Heart left ventricle (tissue), 16 donors: ENCODE results near the gene CENPN. TPM values are rescaled to one million over a fixed set of nuclear protein-coding genes. Genes with fewer than 3 reads are reported as not detected.
A peak's percentile ranks its signal among the peaks of the same experiment; 100 is the strongest.

ENCODE experiments used
- ATAC-seq, 4 donors: fragments of 200-7000 bp; cut with Tn5 transposase; one replicate each; pipeline ENCODE4 v1.9.1; 2020 to 2022; ENCODE audit warnings: moderate library complexity in 4 of 4, mild to moderate bottlenecking in 3 of 4, moderate number of reproducible peaks in 1 of 4
- DNase-seq, 5 donors: peaks; one replicate each; pipeline ENCODE4 v3.0.0-alpha.2; 2020
- H3K27ac ChIP-seq, 12 donors: fragments of 200-600 bp; sonication (generic) in 4 of 12; one replicate each; pipeline versions ENCODE4 v1.5.0 to v1.8.0; 2016 to 2022; ENCODE audit warnings: mild to moderate bottlenecking in 2 of 12
- H3K27me3 ChIP-seq, 9 donors: fragments of 200-600 bp; sonication (generic) in 2 of 9; one replicate each; pipeline versions ENCODE4 v1.5.1 to v1.8.0; 2016 to 2022; ENCODE audit warnings: mild to moderate bottlenecking in 3 of 9
- H3K36me3 ChIP-seq, 9 donors: fragments of 200-600 bp; sonication (generic) in 2 of 9; one replicate each; pipeline versions ENCODE4 v1.5.0 to v1.8.0; 2018 to 2022; ENCODE audit warnings: mild to moderate bottlenecking in 2 of 9
- H3K4me1 ChIP-seq, 12 donors: fragments of 200-600 bp; sonication (generic) in 4 of 12; one replicate each; pipeline versions ENCODE4 v1.5.0 to v1.8.0; 2016 to 2022; ENCODE audit warnings: mild to moderate bottlenecking in 3 of 12
- H3K4me3 ChIP-seq, 12 donors: fragments of 200-600 bp; sonication (generic) in 4 of 12; one replicate each; pipeline versions ENCODE4 v1.5.0 to v1.8.0; 2017 to 2022; ENCODE audit warnings: mild to moderate bottlenecking in 9 of 12, moderate library complexity in 4 of 12
- H3K9me3 ChIP-seq, 12 donors: fragments of 200-600 bp; sonication (generic) in 4 of 12; one replicate each; pipeline versions ENCODE4 v1.5.0 to v1.8.0; 2016 to 2022; ENCODE audit warnings: mild to moderate bottlenecking in 1 of 12
- CTCF ChIP-seq, 12 donors: fragments of 200-600 bp; sonication (generic) in 4 of 12; IDR thresholded peaks; one replicate each; pipeline versions ENCODE4 v1.5.0 to v1.8.0; 2018 to 2022; ENCODE audit warnings: antibody characterized with exemption in 12 of 12, mild to moderate bottlenecking in 5 of 12
- POLR2A ChIP-seq, 2 donors: fragments of 450-650 bp; IDR thresholded peaks; one replicate each; pipeline ENCODE4 v1.6.1; 2017; ENCODE audit warnings: antibody characterized with exemption in 2 of 2, mild to moderate bottlenecking in 2 of 2, moderate library complexity in 2 of 2
- WGBS, 4 donors: extraction: QIAGEN DNeasy Blood & Tissue Kit in 2 of 4; methylation state at CpG; one replicate each; pipeline versions ENCODE4 v1.1.5 to v1.1.7; 2013 to 2018; 5-methylcytosine and 5-hydroxymethylcytosine counted together
- intact Hi-C, 10 donors: fragments of 100-400 bp; cut with DNase I; formaldehyde crosslinking; loops; one replicate each; pipeline versions ENCODE4 v1.11.1 to v1.14.2; 2022
- polyA plus RNA-seq, 2 donors: library from polyadenylated mRNA; stranded (reverse); fragments of 200-250 nt; gene quantifications; one replicate each; pipeline ENCODE4 v1.2.3, GENCODE V29; 2013
- total RNA-seq, 9 donors: library from RNA; depleted of rRNA in 2 of 9; stranded (reverse); fragments of >200 nt in 2 of 9; fragmentation: NEBNext Ultra II Directional in 3 of 9; extraction: Animal tissue kit (Norgen Biotek cat#: 25700) in 3 of 9; gene quantifications; one replicate each; pipeline versions ENCODE4 v1.1.0 to v1.2.4, GENCODE V29; 2016 to 2023
- donor health status: ischemic (EF 13 %, LVEDD 7.1; RV severe dilation, severe dysfunction).
- donor health status: healthy with polysubstance abuse.
- donor health status: DM: no; HTN: yes; CAD: no.
- donor health status: DM: no; HTN: no; CAD: no.
- donor health status: ischemic (EF 25% LVEDD 6.9; RV normal size, moderate dysfunction).
- donor health status: ischemic (EF 25% LVEDD 5.7; RV mildly dilated, moderate dysfunction).
- donor health status: healthy.
- donor health status: DM: yes; HTN: yes; CAD: no.
- donor health status: ischemic (EF 35%, LVEDD 5.7; RV mildly dilated, moderate dysfunction).
- donor health status: nonischemic (EF 11% LVEDD 7.7; RV severe dilation, severe dysfunction).
- donor health status: DM: yes; HTN: yes; CAD: no.
- donor health status: PGD.
- donor health status: ischemic (EF 29% LVEDD 5.4; RV normal size, mild dysfunction).
- donor health status: nonischemic (EF 23%, LVEDD 6.1; RV moderate dilation, normal function).

The CENPN gene
- total and polyA plus RNA-seq, 11 donors, result 1.9 to 14.8 (median 10.3) TPM

DNA sequence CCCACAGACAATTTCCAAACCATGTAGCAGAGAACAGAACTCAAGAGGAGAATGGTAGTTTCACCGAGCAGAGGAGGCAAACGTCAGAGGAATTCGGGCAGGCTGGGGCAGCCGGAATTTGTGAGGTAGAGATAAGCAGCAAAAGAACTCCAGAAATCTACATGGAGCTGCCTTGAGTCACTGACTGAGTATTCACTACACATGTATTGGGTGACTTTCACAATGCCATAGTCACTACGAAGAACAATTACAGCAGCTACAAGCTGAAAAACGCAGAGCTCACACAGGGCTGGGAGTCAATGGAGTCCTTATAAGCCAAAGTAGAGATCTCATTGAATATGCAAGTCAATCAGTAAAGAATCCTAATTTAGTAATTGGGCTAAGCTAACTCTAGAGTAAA lies 13.7 kb upstream of the CENPN start:
- intact Hi-C loops, result no loop called here
- peak; percentile 49 to 88 (median 82) for ATAC-seq
- WGBS, 4 donors, result 32 to 54% (median 35%) methylated on average over 6 of the region's 6 CpGs
- H3K4me3 ChIP-seq, result peak overlapping the region in 2 of 12 donors; percentile 7
- H3K27ac ChIP-seq, result peak overlapping the region in 10 of 12 donors; percentile 36 to 67 (median 54)
- TF ChIP-seq POLR2A (IDR thresholded peaks at IDR 0.05), result no peak
- no peak for TF ChIP-seq CTCF (IDR thresholded peaks at IDR 0.05)
- H3K27me3 ChIP-seq, result no peaks in the 10 kb centered on the region
- H3K9me3 ChIP-seq, result no peaks in the 10 kb centered on the region
- peak in 1 of 5 donors; percentile 48 for DNase-seq
- peaks cover 0 to 21% (median 4%) of the 10 kb centered on the region in 9 donors for H3K36me3 ChIP-seq
- peaks cover 0 to 30% (median 16%) of the 10 kb centered on the region in 12 donors for H3K4me1 ChIP-seq

- H3K9me3 ChIP-seq, result peaks cover 0 to under 1% (median 0%) of the 10 kb centered on the region in 12 donors
- TF ChIP-seq CTCF (IDR thresholded peaks at IDR 0.05) (no peak), POLR2A (IDR thresholded peaks at IDR 0.05) (no peak)
These were observed 13.2 kb upstream of the CENPN start for GRCh38 chr16:80993834-80994233.

DNA sequence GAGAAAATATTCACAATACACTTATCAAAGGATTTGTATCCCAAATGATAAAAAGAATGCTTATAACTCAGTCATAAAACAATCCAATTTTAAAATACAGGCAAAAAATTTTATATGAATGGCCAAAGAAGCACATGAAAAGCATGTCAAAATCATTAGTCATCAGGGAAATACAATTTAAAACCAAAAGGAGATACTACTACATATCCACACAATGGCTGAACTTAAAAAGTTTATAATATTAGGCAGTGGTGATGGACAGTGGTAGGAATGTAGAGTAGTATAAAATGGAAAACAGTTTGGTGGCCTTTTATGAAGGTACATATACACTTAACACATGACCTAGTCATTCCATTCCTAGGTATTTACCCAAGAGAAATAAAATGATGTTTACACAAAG lies 12.6 kb upstream of the CENPN start:
- DNase-seq, result no peak
- no peak for ATAC-seq
- Histone ChIP-seq H3K4me3 (no peak overlapping the region), H3K27me3 (no peaks in the 10 kb centered on the region), H3K27ac (no peak overlapping the region), H3K36me3 (peaks cover 0 to 21% (median 4%) of the 10 kb centered on the region in 9 donors), H3K4me1 (peaks cover 0 to 32% (median 16%) of the 10 kb centered on the region in 12 donors), H3K9me3 (peaks cover 0 to 2% (median 0%) of the 10 kb centered on the region in 12 donors)
- intact Hi-C loops, result no loop called here
- TF ChIP-seq POLR2A (IDR thresholded peaks at IDR 0.05) (no peak), CTCF (IDR thresholded peaks at IDR 0.05) (no peak)

More at GRCh38 chr16:80993834-80994233, 13.2 kb upstream of the CENPN start:
- intact Hi-C loops, result no loop called here
- Histone ChIP-seq H3K4me3 (peak overlapping the region in 1 of 12 donors; percentile 7), H3K27me3 (no peaks in the 10 kb centered on the region), H3K36me3 (peaks cover 0 to 21% (median 4%) of the 10 kb centered on the region in 9 donors), H3K27ac (peak overlapping the region in 8 of 12 donors; percentile 37 to 67 (median 60)), H3K4me1 (peaks cover 0 to 30% (median 16%) of the 10 kb centered on the region in 12 donors)
- DNase-seq, result no peak
- no peak for ATAC-seq

GRCh38 chr16:80996688-80997138 lies 10.3 kb upstream of the CENPN start:
- ATAC-seq (no peak), DNase-seq (no peak)
- no peaks in the 10 kb centered on the region for H3K27me3 ChIP-seq
- H3K36me3 ChIP-seq, result peaks cover 0 to 13% (median 0%) of the 10 kb centered on the region in 9 donors
- H3K9me3 ChIP-seq, result peaks cover 0 to 2% (median 0%) of the 10 kb centered on the region in 12 donors
- TF ChIP-seq CTCF (IDR thresholded peaks at IDR 0.05), result no peak
- no peak for TF ChIP-seq POLR2A (IDR thresholded peaks at IDR 0.05)
- intact Hi-C loops, result no loop called here
- WGBS, 4 donors, result 53 to 59% (median 57%) methylated on average over 4 of the region's 4 CpGs
- H3K4me1 ChIP-seq, result peaks cover 0 to 32% (median 16%) of the 10 kb centered on the region in 12 donors
- peak overlapping the region in 4 of 12 donors; percentile 6 to 83 (median 12) for H3K27ac ChIP-seq
- H3K4me3 ChIP-seq, result peak overlapping the region in 7 of 12 donors; percentile 17 to 52 (median 27)
